Hepatocyte (in vitro differentiated cells): ENCODE measurements around the gene KRTAP12-2. TPM values are rescaled to one million over a fixed set of nuclear protein-coding genes. Genes with fewer than 3 reads are reported as not detected.

ENCODE experiments used
- DNase-seq: peaks from one replicate; pipeline ENCODE4 v3.0.0-alpha.2; 2016; ENCODE audit warnings: low spot score
- H2AFZ ChIP-seq: fragments of 200-600 bp; sonication (generic); 2 replicates; pipeline ENCODE4 v1.6.0; 2016; ENCODE audit warnings: antibody characterized with exemption, mild to moderate bottlenecking
- H3K27ac ChIP-seq: fragments of 200-600 bp; sonication (generic); 2 replicates; pipeline ENCODE4 v1.5.1; 2016; ENCODE audit warnings: mild to moderate bottlenecking
- H3K27me3 ChIP-seq: fragments of 200-600 bp; sonication (generic); 2 replicates; pipeline ENCODE4 v1.6.1; 2016
- H3K36me3 ChIP-seq: fragments of 200-600 bp; sonication (generic); replicated peaks from 2 replicates; pipeline ENCODE4 v1.5.1; 2016; ENCODE audit warnings: low read depth; ENCODE audit not compliant: insufficient read depth
- H3K4me1 ChIP-seq: fragments of 200-600 bp; sonication (generic); 2 replicates; pipeline ENCODE4 v1.5.1; 2016; ENCODE audit warnings: mild to moderate bottlenecking, moderate library complexity; ENCODE audit not compliant: insufficient read depth
- H3K4me2 ChIP-seq: fragments of 200-600 bp; sonication (generic); 2 replicates; pipeline ENCODE4 v1.6.0; 2016
- H3K4me3 ChIP-seq: fragments of 200-600 bp; sonication (generic); 2 replicates; pipeline ENCODE4 v1.5.1; 2016; ENCODE audit warnings: mild to moderate bottlenecking
- H3K79me2 ChIP-seq: fragments of 200-600 bp; sonication (generic); 2 replicates; pipeline ENCODE4 v1.6.0; 2017; ENCODE audit warnings: mild to moderate bottlenecking
- H3K9me2 ChIP-seq: fragments of 200-600 bp; sonication (generic); replicated peaks from 2 replicates; pipeline ENCODE4 v1.6.0; 2017; ENCODE audit warnings: mild to moderate bottlenecking; ENCODE audit not compliant: insufficient read depth
- H3K9me3 ChIP-seq: fragments of 200-600 bp; sonication (generic); 2 replicates; pipeline ENCODE4 v1.5.1; 2016; ENCODE audit warnings: low read depth, mild to moderate bottlenecking
- H4K20me1 ChIP-seq: fragments of 200-600 bp; sonication (generic); 2 replicates; pipeline ENCODE4 v1.6.0; 2016; ENCODE audit warnings: mild to moderate bottlenecking; ENCODE audit not compliant: insufficient read depth, poor library complexity, severe bottlenecking
- CTCF ChIP-seq: fragments of 200-600 bp; sonication (generic); IDR thresholded peaks from 2 replicates; pipeline ENCODE4 v1.5.1; 2016; ENCODE audit warnings: antibody characterized with exemption, mild to moderate bottlenecking; ENCODE audit not compliant: poor library complexity
- EZH2 ChIP-seq: fragments of 200-600 bp; sonication (generic); IDR thresholded peaks from 2 replicates; pipeline ENCODE4 v1.6.1; 2016; ENCODE audit warnings: antibody characterized with exemption, mild to moderate bottlenecking, borderline replicate concordance
- EZH2phosphoT487 ChIP-seq: fragments of 200-600 bp; sonication (generic); IDR thresholded peaks from one replicate; pipeline ENCODE4 v1.6.1; 2018; ENCODE audit warnings: antibody characterized with exemption, mild to moderate bottlenecking, low read depth, moderate library complexity; ENCODE audit not compliant: unreplicated experiment, severe bottlenecking
- WGBS: methylation state at CpG from one replicate; pipeline ENCODE4 v1.1.6; 2016; ENCODE audit warnings: low lambda C conversion rate; ENCODE audit errors: missing lambda C conversion rate; 5-methylcytosine and 5-hydroxymethylcytosine counted together
- polyA plus RNA-seq: library from polyadenylated mRNA; unstranded; fragments of >200 nt; fragmentation: Nextera tagmentation; extraction: Ambion mirVana; gene quantifications from 2 replicates; pipeline ENCODE4 v1.2.1, GENCODE V29; 2016
- total RNA-seq: library from RNA; depleted of rRNA; stranded (reverse); fragments of >200 nt; gene quantifications from 2 replicates; pipeline ENCODE4 v1.2.3, GENCODE V29; 2014

Gene KRTAP12-2
- total and polyA plus RNA-seq, 2 experiments from 2014 or later = not detected

- Histone ChIP-seq H3K4me3 (no peak within 1 kb of the TSS), H3K79me2 (no peaks in the 10 kb centered on the region), H3K9me2 (no peaks in the 10 kb centered on the region), H3K9me3 (no peaks in the 10 kb centered on the region), H3K27ac (no peak within 1 kb of the TSS), H4K20me1 (no peaks in the 10 kb centered on the region), H3K4me1 (no peaks in the 10 kb centered on the region), H3K27me3 (peaks cover 7% of the 10 kb centered on the region), H2AFZ (no peak within 1 kb of the TSS), H3K4me2 (no peak within 1 kb of the TSS), H3K36me3 (no peaks in the 10 kb centered on the region)
- no peak for DNase-seq
- WGBS = 83% methylated on average over 23 of the region's 23 CpGs
- TF ChIP-seq EZH2 (no peak), CTCF (no peak), EZH2phosphoT487 (no peak)
Observed at GRCh38 chr21:44681861-44682579, 15.3 kb upstream of the KRTAP12-2 start, which contains the start of gene KRTAP12-1. KRTAP12-1 (minus strand) TSS chr21:44682163; CDS start chr21:44682123, 40 bp downstream.

GRCh38 chr21:44681152-44681551 is 14.4 kb upstream of the KRTAP12-2 start:
- TF ChIP-seq CTCF = no peak
- TF ChIP-seq EZH2 = no peak
- no peak for TF ChIP-seq EZH2phosphoT487
- no peak overlapping the region for H2AFZ ChIP-seq
- no peak for DNase-seq
- no peaks in the 10 kb centered on the region for H3K36me3 ChIP-seq
- no peak overlapping the region for H3K4me2 ChIP-seq
- H3K9me3 ChIP-seq = no peaks in the 10 kb centered on the region
- no peaks in the 10 kb centered on the region for H4K20me1 ChIP-seq
- no peak overlapping the region for H3K27ac ChIP-seq
- WGBS = 86% methylated on average over 11 of the region's 11 CpGs
- H3K4me1 ChIP-seq = no peaks in the 10 kb centered on the region
- H3K79me2 ChIP-seq = no peaks in the 10 kb centered on the region
- no peak overlapping the region for H3K4me3 ChIP-seq
- no peaks in the 10 kb centered on the region for H3K9me2 ChIP-seq
- H3K27me3 ChIP-seq = no peaks in the 10 kb centered on the region

- Histone ChIP-seq H3K4me3 (no peak overlapping the region), H3K79me2 (no peaks in the 10 kb centered on the region), H3K27me3 (no peaks in the 10 kb centered on the region), H3K4me2 (no peak overlapping the region), H2AFZ (no peak overlapping the region), H3K27ac (no peak overlapping the region), H3K9me2 (no peaks in the 10 kb centered on the region), H3K36me3 (no peaks in the 10 kb centered on the region), H3K9me3 (no peaks in the 10 kb centered on the region), H3K4me1 (no peaks in the 10 kb centered on the region), H4K20me1 (no peaks in the 10 kb centered on the region)
- TF ChIP-seq CTCF (no peak), EZH2 (no peak), EZH2phosphoT487 (no peak)
- no peak for DNase-seq
- 95% methylated on average over 13 of the region's 13 CpGs for WGBS
Observed at GRCh38 chr21:44677881-44678280, 11.2 kb upstream of the KRTAP12-2 start.
